ENCODE results near the gene GTPBP8. TPM values are rescaled to one million over a fixed set of nuclear protein-coding genes. Genes with fewer than 3 reads are reported as not detected.

The GTPBP8 gene
- total and polyA plus RNA-seq, 10 of the 15 experiments (the other 5 are each of a cell fraction or from before 2014, with no cell fraction given) = 10.3 to 29.0 (median 17.0) TPM

DNA sequence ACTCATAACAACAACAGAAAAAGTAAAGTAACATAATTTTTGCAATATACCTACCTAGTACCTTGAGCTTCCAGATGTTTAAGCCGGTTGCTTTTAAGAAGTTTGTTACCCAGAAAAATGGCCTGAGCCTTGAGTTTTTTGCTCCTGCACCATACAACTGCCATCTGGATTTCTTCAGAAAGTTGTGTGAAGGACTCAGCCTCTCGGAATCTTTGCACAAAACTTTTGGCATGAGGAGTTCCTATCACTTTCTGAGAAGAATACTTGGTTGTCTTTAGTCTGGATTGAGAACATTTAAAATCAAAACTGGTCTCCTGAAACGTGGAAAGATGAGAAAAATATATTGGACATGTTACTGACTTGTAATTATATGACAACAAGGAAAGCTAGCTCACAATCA is 17.3 kb downstream of the GTPBP8 start (continued):
- TF ChIP-seq, protein P1, sequence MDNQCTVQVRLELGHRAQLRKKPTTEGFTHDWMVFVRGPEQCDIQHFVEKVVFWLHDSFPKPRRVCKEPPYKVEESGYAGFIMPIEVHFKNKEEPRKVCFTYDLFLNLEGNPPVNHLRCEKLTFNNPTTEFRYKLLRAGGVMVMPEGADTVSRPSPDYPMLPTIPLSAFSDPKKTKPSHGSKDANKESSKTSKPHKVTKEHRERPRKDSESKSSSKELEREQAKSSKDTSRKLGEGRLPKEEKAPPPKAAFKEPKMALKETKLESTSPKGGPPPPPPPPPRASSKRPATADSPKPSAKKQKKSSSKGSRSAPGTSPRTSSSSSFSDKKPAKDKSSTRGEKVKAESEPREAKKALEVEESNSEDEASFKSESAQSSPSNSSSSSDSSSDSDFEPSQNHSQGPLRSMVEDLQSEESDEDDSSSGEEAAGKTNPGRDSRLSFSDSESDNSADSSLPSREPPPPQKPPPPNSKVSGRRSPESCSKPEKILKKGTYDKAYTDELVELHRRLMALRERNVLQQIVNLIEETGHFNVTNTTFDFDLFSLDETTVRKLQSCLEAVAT (IDR thresholded peaks at IDR 0.05) = no peak
- no peak for TF ChIP-seq TCF12 (IDR thresholded peaks at IDR 0.05; ENCODE audit: low read depth, low read length)
- no peak for TF ChIP-seq CBX5 (IDR thresholded peaks at IDR 0.05; ENCODE audit: low read depth)
- TF ChIP-seq, protein P2, sequence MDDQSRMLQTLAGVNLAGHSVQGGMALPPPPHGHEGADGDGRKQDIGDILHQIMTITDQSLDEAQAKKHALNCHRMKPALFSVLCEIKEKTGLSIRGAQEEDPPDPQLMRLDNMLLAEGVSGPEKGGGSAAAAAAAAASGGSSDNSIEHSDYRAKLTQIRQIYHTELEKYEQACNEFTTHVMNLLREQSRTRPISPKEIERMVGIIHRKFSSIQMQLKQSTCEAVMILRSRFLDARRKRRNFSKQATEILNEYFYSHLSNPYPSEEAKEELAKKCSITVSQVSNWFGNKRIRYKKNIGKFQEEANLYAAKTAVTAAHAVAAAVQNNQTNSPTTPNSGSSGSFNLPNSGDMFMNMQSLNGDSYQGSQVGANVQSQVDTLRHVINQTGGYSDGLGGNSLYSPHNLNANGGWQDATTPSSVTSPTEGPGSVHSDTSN (IDR thresholded peaks at IDR 0.05; ENCODE audit: insufficient replicate concordance, low read depth, low read length) = no peak
- no peak for TF ChIP-seq ESRRA (IDR thresholded peaks at IDR 0.05; ENCODE audit: low read length)
- TF ChIP-seq, protein P3, sequence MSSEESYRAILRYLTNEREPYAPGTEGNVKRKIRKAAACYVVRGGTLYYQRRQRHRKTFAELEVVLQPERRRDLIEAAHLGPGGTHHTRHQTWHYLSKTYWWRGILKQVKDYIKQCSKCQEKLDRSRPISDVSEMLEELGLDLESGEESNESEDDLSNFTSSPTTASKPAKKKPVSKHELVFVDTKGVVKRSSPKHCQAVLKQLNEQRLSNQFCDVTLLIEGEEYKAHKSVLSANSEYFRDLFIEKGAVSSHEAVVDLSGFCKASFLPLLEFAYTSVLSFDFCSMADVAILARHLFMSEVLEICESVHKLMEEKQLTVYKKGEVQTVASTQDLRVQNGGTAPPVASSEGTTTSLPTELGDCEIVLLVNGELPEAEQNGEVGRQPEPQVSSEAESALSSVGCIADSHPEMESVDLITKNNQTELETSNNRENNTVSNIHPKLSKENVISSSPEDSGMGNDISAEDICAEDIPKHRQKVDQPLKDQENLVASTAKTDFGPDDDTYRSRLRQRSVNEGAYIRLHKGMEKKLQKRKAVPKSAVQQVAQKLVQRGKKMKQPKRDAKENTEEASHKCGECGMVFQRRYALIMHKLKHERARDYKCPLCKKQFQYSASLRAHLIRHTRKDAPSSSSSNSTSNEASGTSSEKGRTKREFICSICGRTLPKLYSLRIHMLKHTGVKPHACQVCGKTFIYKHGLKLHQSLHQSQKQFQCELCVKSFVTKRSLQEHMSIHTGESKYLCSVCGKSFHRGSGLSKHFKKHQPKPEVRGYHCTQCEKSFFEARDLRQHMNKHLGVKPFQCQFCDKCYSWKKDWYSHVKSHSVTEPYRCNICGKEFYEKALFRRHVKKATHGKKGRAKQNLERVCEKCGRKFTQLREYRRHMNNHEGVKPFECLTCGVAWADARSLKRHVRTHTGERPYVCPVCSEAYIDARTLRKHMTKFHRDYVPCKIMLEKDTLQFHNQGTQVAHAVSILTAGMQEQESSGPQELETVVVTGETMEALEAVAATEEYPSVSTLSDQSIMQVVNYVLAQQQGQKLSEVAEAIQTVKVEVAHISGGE (CRISPR knock-in tag; IDR thresholded peaks at IDR 0.05) = no peak
- TF ChIP-seq ZNF384 (IDR thresholded peaks at IDR 0.05; ENCODE audit: borderline replicate concordance, low read depth, low read length) = no peak
- TF ChIP-seq CREB1 (IDR thresholded peaks at IDR 0.05; ENCODE audit: low read depth) = no peak
- no peak for TF ChIP-seq STAT1 (conservative IDR thresholded peaks at IDR 0.05)

All from GM12878 (cell line).